Activated naive CD4-positive, alpha-beta T cell treated with anti-CD3 and anti-CD28 coated beads, Interleukin-2, amount 10 ng/mL, durations not matched to agents 7 days and 5 days (primary cell): ENCODE data around the gene WFS1.

Experiments used
- CTCF ChIA-PET: fragments of 350-600 bp; sonication (Branson Sonifier 250); formaldehyde crosslinking; loops from one replicate; lab custom pipeline; 2021; ENCODE audit warnings: antibody characterized with exemption; lab: Charles Lee
- DNase-seq: peaks from one replicate; pipeline ENCODE4 v3.0.0-alpha.2; 2020
- H3K27ac Mint-ChIP-seq: one replicate; pipeline ENCODE4 v1.8.0; 2021; ENCODE audit warnings: mild to moderate bottlenecking, moderate library complexity, mixed read lengths
- H3K27me3 Mint-ChIP-seq: one replicate; pipeline ENCODE4 v1.8.0; 2021; ENCODE audit warnings: mild to moderate bottlenecking, mixed read lengths
- H3K36me3 Mint-ChIP-seq: one replicate; pipeline ENCODE4 v1.8.0; 2021; ENCODE audit warnings: mixed read lengths
- H3K4me1 Mint-ChIP-seq: one replicate; pipeline ENCODE4 v1.8.0; 2021; ENCODE audit warnings: mixed read lengths
- H3K4me3 Mint-ChIP-seq: one replicate; pipeline ENCODE4 v1.8.0; 2021; ENCODE audit warnings: mild to moderate bottlenecking, moderate library complexity, mixed read lengths
- H3K9me3 Mint-ChIP-seq: one replicate; pipeline ENCODE4 v1.8.0; 2021; ENCODE audit warnings: mixed read lengths

Gene WFS1

DNA sequence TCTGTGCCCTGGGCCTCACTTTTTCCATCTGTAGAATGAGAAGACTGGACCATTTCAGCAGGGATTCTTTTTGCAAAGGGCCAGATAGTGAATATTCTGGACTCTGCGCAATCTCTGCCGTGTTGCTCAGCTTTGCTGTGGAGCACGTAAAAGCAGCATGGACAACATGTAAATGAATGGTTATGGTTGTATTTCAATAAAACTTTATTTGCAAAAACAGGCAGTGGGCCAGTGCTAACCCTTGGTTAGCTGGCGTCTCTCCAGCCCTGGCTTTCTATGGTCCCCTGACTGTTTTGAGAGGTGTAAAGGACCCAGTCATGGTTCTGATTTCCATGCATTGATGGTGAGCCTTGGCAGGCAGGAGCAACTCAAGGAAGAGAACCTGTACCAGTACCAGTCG lies 18.7 kb downstream of the WFS1 start:
- no peak for DNase-seq
- Mint-ChIP-seq H3K27me3 (no peaks in the 10 kb centered on the region), H3K4me1 (no peaks in the 10 kb centered on the region), H3K36me3 (no peaks in the 10 kb centered on the region), H3K9me3 (no peaks in the 10 kb centered on the region), H3K27ac (no peak overlapping the region), H3K4me3 (no peak overlapping the region)
- CTCF ChIA-PET: interaction anchor here (0.8 kb wide), 1 partner anchor 42 kb away, joined by 3 read pairs; no protein-coding TSS in a partner anchor

GRCh38 chr4:6288871-6289270 lies 19.2 kb downstream of the WFS1 start:
- no peak for DNase-seq
- Mint-ChIP-seq H3K9me3 (no peaks in the 10 kb centered on the region), H3K4me3 (no peak overlapping the region), H3K4me1 (no peaks in the 10 kb centered on the region), H3K36me3 (no peaks in the 10 kb centered on the region), H3K27me3 (no peaks in the 10 kb centered on the region), H3K27ac (no peak overlapping the region)
- CTCF ChIA-PET: interaction anchor here (0.8 kb wide), 1 partner anchor 42 kb away, joined by 3 read pairs; no protein-coding TSS in a partner anchor

- Mint-ChIP-seq H3K9me3 (no peaks in the 10 kb centered on the region), H3K27ac (no peak overlapping the region), H3K4me1 (no peaks in the 10 kb centered on the region), H3K4me3 (no peak overlapping the region), H3K27me3 (no peaks in the 10 kb centered on the region), H3K36me3 (no peaks in the 10 kb centered on the region)
- CTCF ChIA-PET: no interaction called here
- no peak for DNase-seq
Measured at GRCh38 chr4:6290256-6290655, 20.6 kb downstream of the WFS1 start.

DNA sequence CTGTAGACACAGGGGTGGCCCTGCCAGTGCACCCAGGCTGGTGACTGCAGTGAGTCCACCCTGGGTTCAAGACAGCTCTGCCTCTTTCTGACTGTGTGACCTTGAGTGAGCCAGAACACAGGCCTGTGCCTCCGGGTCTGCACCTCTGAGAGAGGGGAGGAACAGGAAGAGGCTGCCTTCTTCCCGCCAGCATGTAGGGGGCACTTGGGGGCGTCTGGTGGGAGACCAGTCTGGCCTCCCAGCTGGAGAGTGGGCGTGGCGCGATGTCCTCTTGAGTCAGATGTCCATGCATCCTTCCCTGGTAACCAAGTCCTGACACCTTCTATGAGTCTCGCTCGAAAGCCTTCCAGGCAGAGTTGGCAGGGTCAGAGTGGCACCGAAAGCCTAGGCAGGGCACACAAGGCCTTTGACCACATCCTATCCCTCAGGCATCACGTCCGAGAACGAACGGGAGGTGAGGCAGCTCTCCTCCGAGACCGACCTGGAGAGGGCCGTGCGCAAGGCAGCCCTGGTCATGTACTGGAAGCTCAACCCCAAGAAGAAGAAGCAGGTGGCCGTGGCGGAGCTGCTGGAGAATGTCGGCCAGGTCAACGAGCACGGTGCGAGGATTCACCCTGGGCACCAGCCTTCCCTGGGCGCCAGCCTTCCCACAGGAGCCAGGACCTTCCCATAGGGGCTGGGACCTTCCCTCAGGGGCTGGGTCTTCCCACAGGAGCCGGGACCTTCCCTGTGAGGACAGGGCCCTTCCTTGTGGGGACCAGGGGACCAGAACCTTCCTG lies 21.3 kb downstream of the WFS1 start:
- H3K27ac Mint-ChIP-seq: no peak overlapping the region
- no peaks in the 10 kb centered on the region for H3K9me3 Mint-ChIP-seq
- no peaks in the 10 kb centered on the region for H3K4me1 Mint-ChIP-seq
- H3K36me3 Mint-ChIP-seq: no peaks in the 10 kb centered on the region
- no peak overlapping the region for H3K4me3 Mint-ChIP-seq
- DNase-seq: no peak
- CTCF ChIA-PET: no interaction called here
- H3K27me3 Mint-ChIP-seq: no peaks in the 10 kb centered on the region

DNA sequence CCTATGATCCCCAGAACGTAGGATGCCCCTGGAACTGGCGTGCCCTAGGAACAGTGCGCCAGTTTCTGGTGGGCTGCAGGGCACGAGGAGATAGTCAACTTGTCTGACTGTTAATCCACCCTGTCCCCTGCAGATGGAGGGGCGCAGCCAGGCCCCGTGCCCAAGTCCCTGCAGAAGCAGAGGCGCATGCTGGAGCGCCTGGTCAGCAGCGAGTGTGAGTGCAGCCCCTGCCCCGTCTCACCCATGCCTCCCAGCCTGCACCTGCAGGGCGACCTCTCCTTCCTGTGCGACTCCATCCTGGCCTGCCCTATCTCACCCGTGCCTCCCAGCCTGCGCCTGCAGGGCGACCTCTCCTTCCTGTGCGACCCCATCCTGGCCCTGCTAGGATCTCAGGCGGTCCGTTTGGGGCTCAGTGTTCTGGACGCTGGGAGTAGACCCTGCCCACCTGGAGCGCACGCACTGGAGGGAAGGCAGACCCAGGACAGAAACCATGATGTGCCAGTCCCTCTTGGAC lies 22.2 kb downstream of the WFS1 start:
- Mint-ChIP-seq H3K9me3 (no peaks in the 10 kb centered on the region), H3K4me1 (no peaks in the 10 kb centered on the region)

DNA sequence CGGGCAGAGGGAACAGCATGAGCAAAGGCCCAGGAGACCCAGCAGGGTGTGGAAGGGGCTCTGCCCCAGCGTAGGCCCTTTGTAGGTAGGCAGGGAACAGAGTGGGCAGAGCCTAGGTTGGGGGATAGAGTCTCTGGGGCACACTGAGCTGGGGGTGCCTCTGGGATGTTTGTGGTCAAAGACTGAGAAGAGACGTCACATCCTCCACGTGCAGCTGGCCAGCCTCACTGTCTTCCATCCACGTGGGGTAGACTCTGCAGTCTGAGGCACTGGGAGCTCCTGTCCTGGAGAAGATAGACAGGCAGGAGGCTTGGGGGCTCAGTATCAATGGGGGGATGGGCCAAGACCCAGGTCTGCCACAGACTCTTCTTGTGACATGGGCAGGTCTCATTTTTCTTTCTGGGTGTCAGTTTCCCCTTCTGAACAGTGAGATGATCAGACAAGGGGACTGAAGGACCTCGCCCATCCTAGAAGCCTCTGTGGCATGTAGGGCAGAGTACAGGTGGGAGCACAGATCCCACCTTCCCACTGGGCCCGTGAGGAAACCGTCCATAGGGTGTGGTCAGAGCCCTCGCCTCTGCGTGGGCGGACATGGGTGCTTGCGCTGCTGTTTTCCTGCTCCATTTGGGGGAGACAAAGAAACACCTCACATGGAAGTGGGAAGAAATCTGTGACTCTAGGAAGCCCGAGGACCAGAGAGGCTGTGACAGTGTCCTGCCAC lies 22.9 kb downstream of the WFS1 start:
- H3K27me3 Mint-ChIP-seq: no peaks in the 10 kb centered on the region
- H3K4me1 Mint-ChIP-seq: no peaks in the 10 kb centered on the region
- no peak for DNase-seq
- H3K27ac Mint-ChIP-seq: no peak overlapping the region
- CTCF ChIA-PET: no interaction called here
- H3K4me3 Mint-ChIP-seq: no peak overlapping the region
- no peaks in the 10 kb centered on the region for H3K9me3 Mint-ChIP-seq
- no peaks in the 10 kb centered on the region for H3K36me3 Mint-ChIP-seq

More for the DNA sequence above, 22.2 kb downstream of the WFS1 start:
- H3K27me3 Mint-ChIP-seq: no peaks in the 10 kb centered on the region
- no peak overlapping the region for H3K4me3 Mint-ChIP-seq
- no peak for DNase-seq
- CTCF ChIA-PET: no interaction called here
- H3K27ac Mint-ChIP-seq: no peak overlapping the region
- no peaks in the 10 kb centered on the region for H3K36me3 Mint-ChIP-seq

GRCh38 chr4:6293097-6293445 lies 23.4 kb downstream of the WFS1 start:
- Mint-ChIP-seq H3K36me3 (no peaks in the 10 kb centered on the region), H3K27ac (no peak overlapping the region), H3K4me1 (no peaks in the 10 kb centered on the region), H3K27me3 (no peaks in the 10 kb centered on the region), H3K9me3 (no peaks in the 10 kb centered on the region), H3K4me3 (no peak overlapping the region)
- DNase-seq: no peak
- CTCF ChIA-PET: no interaction called here

DNA sequence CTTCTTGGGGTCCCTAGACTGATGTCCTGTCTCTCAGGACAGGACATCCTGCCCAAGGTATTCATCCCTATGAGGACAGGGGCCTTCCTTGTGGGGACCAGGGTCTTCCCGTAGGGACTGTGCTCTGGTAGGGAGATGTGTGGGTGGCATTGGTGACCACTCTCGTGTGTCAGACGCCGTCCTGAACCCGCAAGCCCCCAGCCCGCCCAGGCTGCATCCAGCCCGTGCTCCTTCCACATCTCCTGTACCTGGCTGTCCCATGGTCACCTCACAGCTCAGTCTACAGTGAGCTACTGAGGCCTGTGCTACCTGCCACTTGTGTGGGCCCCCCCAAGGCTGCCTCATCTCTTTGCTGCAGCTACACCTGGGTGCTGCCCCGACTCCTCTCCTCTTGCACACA lies 24.0 kb downstream of the WFS1 start:
- Mint-ChIP-seq H3K27me3 (no peaks in the 10 kb centered on the region), H3K27ac (no peak overlapping the region), H3K9me3 (no peaks in the 10 kb centered on the region), H3K4me3 (no peak overlapping the region), H3K36me3 (no peaks in the 10 kb centered on the region), H3K4me1 (no peaks in the 10 kb centered on the region)
- CTCF ChIA-PET: no interaction called here
- no peak for DNase-seq

DNA sequence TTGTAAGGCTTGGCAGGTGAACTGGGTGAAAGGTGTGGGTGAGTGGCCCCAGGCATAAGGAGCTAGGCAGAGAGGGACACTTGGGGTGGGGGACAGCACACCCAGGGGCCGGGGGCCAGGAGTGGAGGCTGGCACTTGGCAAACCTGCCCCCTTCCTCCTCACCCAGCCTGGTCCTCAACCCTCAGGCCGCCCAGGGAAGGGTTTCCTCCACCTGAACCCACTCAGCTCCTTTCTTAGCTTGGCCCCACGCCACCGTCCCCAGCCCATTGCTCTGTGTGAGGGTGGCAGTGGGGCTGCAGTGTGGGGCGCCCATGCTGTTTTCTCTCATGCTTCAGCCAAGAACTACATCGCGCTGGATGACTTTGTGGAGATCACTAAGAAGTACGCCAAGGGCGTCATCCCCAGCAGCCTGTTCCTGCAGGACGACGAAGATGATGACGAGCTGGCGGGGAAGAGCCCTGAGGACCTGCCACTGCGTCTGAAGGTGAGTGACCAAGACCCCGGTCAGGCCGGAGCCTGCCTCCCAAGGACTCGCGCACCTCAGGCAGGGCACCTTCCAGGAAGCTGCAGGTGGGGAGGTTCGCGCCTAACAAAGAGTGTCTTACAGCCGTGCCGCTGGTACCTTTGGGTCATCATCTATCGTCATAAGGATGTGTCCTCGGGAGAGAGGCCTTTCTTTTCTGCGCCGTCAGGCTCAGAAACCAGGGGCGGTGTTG lies 25.2 kb downstream of the WFS1 start:
- no peaks in the 10 kb centered on the region for H3K4me1 Mint-ChIP-seq
- no peaks in the 10 kb centered on the region for H3K36me3 Mint-ChIP-seq
- no peak overlapping the region for H3K27ac Mint-ChIP-seq
- no peak for DNase-seq
- no peak overlapping the region for H3K4me3 Mint-ChIP-seq
- H3K9me3 Mint-ChIP-seq: no peaks in the 10 kb centered on the region
- H3K27me3 Mint-ChIP-seq: no peaks in the 10 kb centered on the region
- CTCF ChIA-PET: interaction anchor here (2.8 kb wide), 1 partner anchor 33 kb away, joined by 8 read pairs; no protein-coding TSS in a partner anchor

DNA sequence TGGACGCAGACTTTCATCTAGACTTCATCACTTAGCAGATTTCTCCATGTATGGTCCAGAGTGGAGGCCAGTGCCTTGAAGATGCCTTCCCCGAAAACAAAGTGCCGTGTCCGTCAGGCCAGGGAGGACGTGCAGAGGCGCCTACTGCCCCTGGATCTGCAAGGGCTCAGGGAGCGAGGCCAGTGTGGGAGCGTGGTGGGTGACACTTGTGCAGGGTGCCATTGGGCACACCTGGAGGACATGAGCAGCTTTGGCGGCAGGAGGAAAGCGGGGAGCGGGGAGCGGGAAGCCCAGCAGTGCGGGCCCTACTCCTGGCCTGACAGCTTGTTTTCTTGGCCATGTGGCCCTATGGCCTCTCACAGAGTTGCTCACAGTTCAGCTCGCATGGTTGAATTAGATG lies 25.8 kb downstream of the WFS1 start:
- DNase-seq: no peak
- Mint-ChIP-seq H3K36me3 (no peaks in the 10 kb centered on the region), H3K4me3 (no peak overlapping the region), H3K27me3 (no peaks in the 10 kb centered on the region), H3K27ac (no peak overlapping the region), H3K4me1 (no peaks in the 10 kb centered on the region), H3K9me3 (no peaks in the 10 kb centered on the region)
- CTCF ChIA-PET: interaction anchor here (2.8 kb wide), 1 partner anchor 32 kb away, joined by 8 read pairs; no protein-coding TSS in a partner anchor

GRCh38 chr4:6296026-6296425 lies 26.4 kb downstream of the WFS1 start:
- Mint-ChIP-seq H3K9me3 (no peaks in the 10 kb centered on the region), H3K4me3 (no peak overlapping the region), H3K4me1 (no peaks in the 10 kb centered on the region), H3K27ac (no peak overlapping the region), H3K27me3 (no peaks in the 10 kb centered on the region), H3K36me3 (no peaks in the 10 kb centered on the region)
- CTCF ChIA-PET: interaction anchor here (2.8 kb wide), 1 partner anchor 32 kb away, joined by 8 read pairs; no protein-coding TSS in a partner anchor
- DNase-seq: no peak

GRCh38 chr4:6297266-6297815 lies 27.7 kb downstream of the WFS1 start:
- H3K4me3 Mint-ChIP-seq: no peak overlapping the region
- DNase-seq: no peak
- no peaks in the 10 kb centered on the region for H3K9me3 Mint-ChIP-seq
- no peaks in the 10 kb centered on the region for H3K27me3 Mint-ChIP-seq
- H3K4me1 Mint-ChIP-seq: no peaks in the 10 kb centered on the region
- no peaks in the 10 kb centered on the region for H3K36me3 Mint-ChIP-seq
- CTCF ChIA-PET: interaction anchor here (2.8 kb wide), 1 partner anchor 30 kb away, joined by 8 read pairs; no protein-coding TSS in a partner anchor
- no peak overlapping the region for H3K27ac Mint-ChIP-seq

DNA sequence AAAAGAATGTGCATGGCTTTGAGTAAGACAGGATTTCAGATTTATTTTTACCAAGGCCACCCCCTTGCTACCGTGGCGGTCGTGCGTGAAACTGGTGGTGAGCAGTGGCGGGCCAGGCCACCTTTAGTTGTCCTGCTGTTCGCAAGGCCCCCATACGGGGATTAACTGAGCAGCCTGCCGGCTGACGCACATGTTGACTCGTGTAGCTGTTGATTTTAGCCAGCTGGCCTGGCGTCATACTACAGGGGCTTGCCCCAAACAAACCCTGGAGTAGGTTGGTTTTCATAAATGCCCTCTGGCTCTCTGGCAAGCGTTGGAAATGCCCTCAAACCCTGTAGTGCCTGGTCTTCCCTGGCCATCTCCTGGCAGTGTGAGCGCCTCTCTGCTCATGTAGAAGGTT lies 28.4 kb downstream of the WFS1 start:
- Mint-ChIP-seq H3K27ac (no peak overlapping the region), H3K27me3 (no peaks in the 10 kb centered on the region), H3K4me1 (no peaks in the 10 kb centered on the region), H3K9me3 (no peaks in the 10 kb centered on the region), H3K36me3 (no peaks in the 10 kb centered on the region), H3K4me3 (no peak overlapping the region)
- CTCF ChIA-PET: no interaction called here
- no peak for DNase-seq

DNA sequence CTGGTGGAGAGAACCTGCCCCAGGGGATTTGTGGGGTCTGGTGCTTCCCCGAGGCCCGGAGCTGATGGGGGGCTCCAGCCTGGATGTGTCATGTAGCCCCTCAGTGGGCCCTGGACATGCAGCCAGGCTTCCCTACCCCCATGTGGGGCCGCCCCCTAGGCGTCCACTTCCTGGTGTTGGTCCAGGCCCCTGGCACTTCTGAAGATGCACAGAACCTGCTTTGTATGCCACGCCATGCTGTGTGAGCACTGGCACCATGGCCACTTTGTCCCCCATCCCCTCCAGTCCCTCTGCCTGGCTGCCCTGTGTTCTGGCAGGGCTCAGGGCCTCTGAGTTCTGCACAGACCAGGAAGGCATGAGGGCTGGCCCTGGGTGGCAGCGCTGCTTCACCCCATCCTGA lies 29.2 kb downstream of the WFS1 start:
- Mint-ChIP-seq H3K36me3 (no peaks in the 10 kb centered on the region), H3K27ac (no peak overlapping the region), H3K9me3 (no peaks in the 10 kb centered on the region), H3K4me3 (no peak overlapping the region), H3K27me3 (no peaks in the 10 kb centered on the region), H3K4me1 (no peaks in the 10 kb centered on the region)
- CTCF ChIA-PET: no interaction called here
- DNase-seq: no peak
